Adipocyte (in vitro differentiated cells): ENCODE data around the gene SLC35F1.
A peak's percentile ranks its signal among the peaks of the same experiment; 100 is the strongest.

Experiments
- DNase-seq: peaks from one replicate; pipeline ENCODE4 v3.0.0-alpha.2; 2015; ENCODE audit warnings: low read depth
- H3K27me3 ChIP-seq: replicated peaks from 2 replicates; pipeline ENCODE4 v1.7.0; 2013; ENCODE audit warnings: mild to moderate bottlenecking, low read length, moderate library complexity; ENCODE audit not compliant: control insufficient read depth, insufficient read depth
- H3K36me3 ChIP-seq: 2 replicates; pipeline ENCODE4 v1.7.0; 2013; ENCODE audit warnings: low read length, mild to moderate bottlenecking, moderate library complexity; ENCODE audit not compliant: control insufficient read depth, insufficient read depth, severe bottlenecking
- H3K4me1 ChIP-seq: 2 replicates; pipeline ENCODE4 v1.7.0; 2013; ENCODE audit warnings: mild to moderate bottlenecking, low read length, moderate library complexity; ENCODE audit not compliant: control insufficient read depth, insufficient read depth
- H3K4me3 ChIP-seq: 2 replicates; pipeline ENCODE4 v1.7.0; 2013; ENCODE audit warnings: mild to moderate bottlenecking, low read length, moderate library complexity
- H3K9ac ChIP-seq: 2 replicates; pipeline ENCODE4 v1.7.0; 2013; ENCODE audit warnings: mild to moderate bottlenecking, low read length, moderate library complexity
- H3K9me3 ChIP-seq: 2 replicates; pipeline ENCODE4 v1.7.0; 2013; ENCODE audit warnings: mild to moderate bottlenecking, low read length, moderate library complexity; ENCODE audit not compliant: control insufficient read depth

SLC35F1 gene

DNA sequence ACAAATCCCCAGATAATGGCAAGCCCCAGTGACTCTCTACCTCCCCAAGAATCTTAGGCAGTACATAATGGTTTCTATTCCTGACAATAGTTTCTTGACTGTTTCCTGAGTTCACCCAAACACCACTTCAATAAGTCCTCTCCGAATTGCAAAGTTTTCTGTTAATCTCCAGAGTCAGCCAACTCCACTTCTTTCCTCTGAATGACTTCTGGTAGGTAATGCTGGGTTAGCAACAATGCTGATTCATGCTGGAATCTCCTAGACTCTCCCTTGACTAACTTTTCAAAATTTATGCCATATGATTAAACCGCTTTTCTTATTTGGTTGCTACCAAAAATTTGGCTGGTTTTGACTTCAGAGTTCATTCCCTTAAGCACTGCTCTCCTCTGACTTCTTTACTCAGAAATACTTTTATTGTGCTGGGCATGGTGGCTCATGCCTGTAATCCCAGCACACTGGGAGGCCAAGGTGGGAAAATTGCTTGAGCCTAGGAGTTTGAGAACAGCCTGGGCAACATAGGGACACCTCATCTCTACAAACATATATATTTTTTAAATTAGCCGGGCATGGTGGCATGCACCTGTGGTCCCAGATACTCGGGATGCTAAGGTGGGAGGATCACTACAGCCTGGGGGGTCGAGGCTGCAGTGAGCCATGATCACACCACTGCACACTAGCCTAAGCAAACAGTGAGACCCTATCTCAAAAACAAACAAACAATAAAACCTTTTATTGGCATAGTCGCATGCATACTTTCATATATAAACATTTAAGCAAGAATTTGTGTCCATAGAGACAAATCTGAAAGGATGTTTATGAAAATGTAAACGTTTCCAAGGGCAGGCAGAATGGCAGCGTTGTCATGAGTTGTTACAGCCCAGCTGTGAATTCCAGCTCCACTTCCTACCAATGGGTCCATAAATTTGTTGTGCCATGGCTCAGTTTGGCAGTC, 391.7 kb downstream of the SLC35F1 start:
- Histone ChIP-seq H3K4me1 (no peaks in the 10 kb centered on the region), H3K27me3 (no peaks in the 10 kb centered on the region), H3K9me3 (no peaks in the 10 kb centered on the region), H3K9ac (no peak overlapping the region), H3K36me3 (no peaks in the 10 kb centered on the region), H3K4me3 (no peak overlapping the region)
- DNase-seq = no peak

- H3K9me3 ChIP-seq = no peaks in the 10 kb centered on the region
- no peak for DNase-seq
Measured at GRCh38 chr6:118299457-118299856, 392.4 kb downstream of the SLC35F1 start.

DNA sequence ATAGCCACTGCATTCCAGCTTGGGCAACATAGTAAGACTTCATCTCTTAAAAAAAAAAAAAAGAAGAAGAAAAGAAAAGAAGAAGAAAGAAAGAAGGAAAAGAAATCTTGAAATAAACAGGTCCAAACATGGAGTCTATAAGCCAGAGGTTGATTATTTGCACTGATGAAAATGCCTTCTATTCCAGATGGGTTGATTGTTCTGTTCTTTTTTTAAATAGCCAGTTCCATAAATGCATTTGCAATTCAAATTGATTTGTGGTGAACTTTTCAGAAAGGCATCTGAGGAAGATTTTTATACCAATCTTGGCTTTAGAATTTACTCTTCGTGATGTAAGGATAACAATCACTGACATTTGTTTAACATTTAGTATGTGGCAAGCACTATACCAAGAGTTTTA, 397.3 kb downstream of the SLC35F1 start:
- Histone ChIP-seq H3K4me1 (no peaks in the 10 kb centered on the region), H3K9me3 (no peaks in the 10 kb centered on the region), H3K27me3 (no peaks in the 10 kb centered on the region), H3K36me3 (no peaks in the 10 kb centered on the region), H3K9ac (no peak overlapping the region), H3K4me3 (no peak overlapping the region)
- no peak for DNase-seq

More at GRCh38 chr6:118299457-118299856, 392.4 kb downstream of the SLC35F1 start:
- H3K4me1 ChIP-seq = no peaks in the 10 kb centered on the region
- no peaks in the 10 kb centered on the region for H3K36me3 ChIP-seq
- no peak overlapping the region for H3K9ac ChIP-seq
- no peak overlapping the region for H3K4me3 ChIP-seq
- no peaks in the 10 kb centered on the region for H3K27me3 ChIP-seq

DNA sequence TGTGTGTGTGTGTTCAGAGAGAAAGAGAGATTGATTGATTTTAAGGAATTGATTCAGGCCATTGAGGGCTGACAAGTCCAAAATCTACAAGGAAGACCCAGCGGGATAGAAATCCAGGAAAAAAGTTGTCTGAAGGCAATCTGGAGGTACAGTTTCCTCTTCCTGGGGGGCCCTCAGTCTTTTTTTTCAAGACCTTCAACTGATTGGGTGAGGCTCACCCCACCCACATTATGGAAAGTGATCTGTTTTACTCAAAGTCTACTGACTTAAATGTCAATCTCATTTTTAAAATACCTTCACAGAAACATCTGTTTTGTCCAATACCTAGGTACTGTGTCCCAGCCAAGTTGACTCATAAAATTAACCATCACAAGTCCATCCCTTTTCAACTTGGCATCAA, 398.0 kb downstream of the SLC35F1 start:
- Histone ChIP-seq H3K9me3 (no peaks in the 10 kb centered on the region), H3K4me1 (no peaks in the 10 kb centered on the region), H3K4me3 (no peak overlapping the region), H3K27me3 (no peaks in the 10 kb centered on the region), H3K36me3 (no peaks in the 10 kb centered on the region), H3K9ac (no peak overlapping the region)
- no peak for DNase-seq

DNA sequence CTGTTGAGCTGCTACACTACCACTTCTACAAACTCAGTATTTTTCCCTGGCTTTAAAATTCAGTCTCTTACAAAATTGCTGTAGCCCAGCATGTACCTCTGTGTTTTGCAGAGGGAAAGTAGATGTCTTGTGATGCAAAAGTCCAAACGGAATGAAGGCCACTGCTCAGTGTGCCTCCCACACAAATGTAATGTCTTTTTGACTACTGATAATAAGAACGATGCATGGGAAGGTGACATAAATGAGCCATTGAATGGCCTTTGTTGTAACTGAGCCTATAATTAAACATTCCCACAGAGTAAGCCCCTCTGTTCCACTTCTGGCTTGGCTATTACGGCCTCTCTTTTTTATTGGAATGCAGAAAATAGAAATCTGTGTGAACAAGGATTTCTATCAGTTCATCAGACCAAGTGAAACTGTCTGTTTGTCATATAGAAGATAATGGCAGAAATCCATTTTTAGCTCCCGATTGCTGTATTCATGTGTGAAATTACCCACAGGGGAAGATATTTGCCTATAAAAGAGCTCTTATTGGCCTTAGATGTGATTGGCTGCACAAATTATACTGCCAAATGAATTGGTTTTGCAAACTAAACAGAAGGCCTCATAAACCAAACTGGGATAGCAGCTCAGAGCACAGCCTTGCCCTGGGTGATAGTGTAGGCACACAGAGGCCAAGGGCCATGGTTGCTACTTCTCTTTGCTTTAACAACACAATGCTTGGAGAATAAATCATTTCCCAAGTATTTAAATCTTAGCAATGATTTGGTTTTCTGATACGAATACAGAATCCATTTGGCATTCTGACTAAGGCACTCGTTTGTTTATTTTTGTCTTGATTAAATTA, 399.6 kb downstream of the SLC35F1 start:
- H3K4me3 ChIP-seq = no peak overlapping the region
- H3K27me3 ChIP-seq = no peaks in the 10 kb centered on the region
- no peaks in the 10 kb centered on the region for H3K36me3 ChIP-seq
- no peak overlapping the region for H3K9ac ChIP-seq
- no peaks in the 10 kb centered on the region for H3K9me3 ChIP-seq
- no peak for DNase-seq
- no peaks in the 10 kb centered on the region for H3K4me1 ChIP-seq

- no peak for DNase-seq
- no peaks in the 10 kb centered on the region for H3K27me3 ChIP-seq
- no peak overlapping the region for H3K9ac ChIP-seq
- no peak overlapping the region for H3K4me3 ChIP-seq
- H3K9me3 ChIP-seq = no peaks in the 10 kb centered on the region
- no peaks in the 10 kb centered on the region for H3K4me1 ChIP-seq
- H3K36me3 ChIP-seq = no peaks in the 10 kb centered on the region
Measured at GRCh38 chr6:118307581-118307980, 400.5 kb downstream of the SLC35F1 start.

- Histone ChIP-seq H3K27me3 (no peaks in the 10 kb centered on the region), H3K4me3 (no peak overlapping the region), H3K9ac (no peak overlapping the region), H3K9me3 (no peaks in the 10 kb centered on the region), H3K4me1 (no peaks in the 10 kb centered on the region), H3K36me3 (no peaks in the 10 kb centered on the region)
- DNase-seq = no peak
Measured at GRCh38 chr6:118309337-118310093, 402.5 kb downstream of the SLC35F1 start.

GRCh38 chr6:118313208-118313607, 406.1 kb downstream of the SLC35F1 start:
- H3K4me1 ChIP-seq = peaks cover 23% of the 10 kb centered on the region
- no peak overlapping the region for H3K9ac ChIP-seq
- H3K36me3 ChIP-seq = no peaks in the 10 kb centered on the region
- no peak overlapping the region for H3K4me3 ChIP-seq
- DNase-seq = no peak
- H3K9me3 ChIP-seq = no peaks in the 10 kb centered on the region
- no peaks in the 10 kb centered on the region for H3K27me3 ChIP-seq

DNA sequence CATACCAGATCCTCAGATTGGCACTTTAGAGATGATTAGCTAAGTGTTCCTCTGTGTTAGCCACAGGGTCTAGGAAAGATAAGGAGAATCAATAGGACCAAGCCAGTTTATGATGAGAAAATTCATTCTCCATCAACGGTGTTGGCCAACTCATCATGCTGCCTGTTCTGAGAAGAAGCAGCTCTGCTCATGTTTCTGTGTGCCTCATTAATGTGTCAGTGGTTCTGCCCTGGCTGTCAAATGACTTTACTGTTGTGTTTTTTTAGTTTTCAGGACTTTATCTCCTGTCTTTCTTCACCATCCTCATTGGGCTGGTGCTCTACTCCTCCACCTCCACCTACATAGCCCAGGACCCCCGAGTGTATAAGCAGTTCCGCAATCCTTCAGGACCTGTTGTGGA, 406.7 kb downstream of the SLC35F1 start:
- DNase-seq = no peak
- H3K9ac ChIP-seq = no peak overlapping the region

DNA sequence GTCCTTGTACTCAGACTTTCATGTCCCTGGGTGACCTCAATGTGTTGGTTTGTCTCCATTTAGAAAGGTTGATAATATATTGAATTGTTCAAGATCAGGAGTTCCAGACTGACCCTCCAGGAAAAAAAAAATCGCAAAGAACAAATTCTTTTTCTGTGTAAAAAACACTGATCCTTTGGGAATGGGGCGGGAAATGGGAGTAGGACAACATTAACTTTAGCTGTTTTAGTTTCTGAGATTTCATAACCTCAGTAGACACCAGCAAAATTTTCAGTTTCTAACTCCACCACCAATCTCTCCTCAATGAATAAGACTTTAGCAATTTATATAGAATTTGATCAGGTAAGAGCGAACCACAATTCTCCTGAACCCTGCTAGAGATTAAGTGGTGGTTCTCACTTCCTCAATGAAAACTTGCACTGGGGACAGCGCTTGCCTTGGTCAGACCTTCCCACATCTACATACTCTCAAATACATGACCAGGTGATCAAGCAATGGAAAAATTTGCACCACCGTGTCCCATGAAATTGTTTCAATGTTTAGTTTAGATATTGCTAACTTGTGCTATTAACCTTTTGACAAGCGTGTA, 409.8 kb downstream of the SLC35F1 start:
- H3K4me1 ChIP-seq = peaks cover 31% of the 10 kb centered on the region
- no peaks in the 10 kb centered on the region for H3K9me3 ChIP-seq
- H3K27me3 ChIP-seq = no peaks in the 10 kb centered on the region
- H3K36me3 ChIP-seq = no peaks in the 10 kb centered on the region
- H3K4me3 ChIP-seq = peak overlapping the region; percentile 58
- no peak for DNase-seq
- H3K9ac ChIP-seq = peak overlapping the region; percentile 35

More for the DNA sequence above, 406.7 kb downstream of the SLC35F1 start:
- Histone ChIP-seq H3K36me3 (no peaks in the 10 kb centered on the region), H3K27me3 (no peaks in the 10 kb centered on the region), H3K4me3 (no peak overlapping the region), H3K9me3 (no peaks in the 10 kb centered on the region), H3K4me1 (peaks cover 29% of the 10 kb centered on the region)
